Suppressor macrophage (primary cell): ENCODE data around the gene AGPAT4.

ENCODE experiments used
- DNase-seq, 4 experiments: peaks; one replicate each; pipeline ENCODE4 v3.0.0-alpha.2; 2020 to 2022

The AGPAT4 gene

GRCh38 chr6:161281092-161281491 lies 7.2 kb upstream of the AGPAT4 start:
- DNase-seq = no peak

GRCh38 chr6:161279677-161280415 lies 6.0 kb upstream of the AGPAT4 start:
- no peak for DNase-seq

DNA sequence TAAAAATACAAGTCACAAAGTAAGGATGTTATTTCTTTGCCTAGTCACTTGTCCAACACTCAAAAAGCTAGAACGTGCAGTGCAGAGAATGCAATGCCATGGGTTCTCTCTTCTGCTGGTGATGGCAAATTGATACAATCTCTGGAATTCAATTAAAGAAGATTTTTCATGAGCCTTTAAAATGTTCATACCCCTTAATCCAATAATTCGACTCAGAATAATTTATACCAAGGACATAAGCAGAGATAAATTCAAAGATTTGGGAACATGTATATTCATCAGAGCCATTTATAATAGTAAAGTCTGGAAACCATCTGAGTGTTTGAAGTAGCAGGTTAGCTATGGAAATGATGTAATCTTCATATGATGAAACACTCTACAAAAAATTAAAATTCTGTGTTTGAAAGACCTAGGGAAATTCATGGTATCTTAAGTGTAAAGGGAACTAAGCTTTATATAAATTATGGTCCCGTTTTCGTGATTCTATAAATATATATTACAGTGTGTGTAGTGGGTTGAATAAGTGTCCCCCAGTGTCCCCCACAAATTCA lies 2.8 kb upstream of the AGPAT4 start:
- DNase-seq = no peak

GRCh38 chr6:161274898-161275297 lies 1.0 kb upstream of the AGPAT4 start:
- no peak for DNase-seq

- DNase-seq = no peak
Observed at GRCh38 chr6:161274488-161274858, 612 bp upstream of the AGPAT4 start.

DNA sequence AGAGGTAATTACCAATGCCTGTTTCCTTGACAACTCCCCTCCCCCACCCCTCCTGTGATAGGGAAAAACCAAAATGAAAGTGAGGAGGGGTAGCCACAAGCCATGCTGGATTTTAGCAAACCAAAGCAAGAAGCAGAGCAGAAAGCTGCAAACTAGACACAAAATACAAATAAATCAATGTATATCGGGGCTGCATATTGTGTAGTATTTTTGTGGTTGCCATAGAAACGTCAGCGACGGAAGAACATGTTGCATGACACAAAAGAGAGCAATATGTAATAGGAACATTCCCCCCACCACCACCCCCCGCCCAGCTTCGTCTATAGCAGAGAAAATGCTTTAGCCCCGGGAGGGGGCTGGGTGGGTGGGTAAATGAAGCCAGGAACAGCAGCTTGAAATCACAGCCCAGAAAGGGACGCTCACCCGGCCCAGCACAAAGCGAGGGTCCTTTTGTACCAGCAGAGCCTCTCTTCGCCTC lies 548 bp downstream of the AGPAT4 start:
- DNase-seq = peak; percentile 31 to 64 (median 54)

DNA sequence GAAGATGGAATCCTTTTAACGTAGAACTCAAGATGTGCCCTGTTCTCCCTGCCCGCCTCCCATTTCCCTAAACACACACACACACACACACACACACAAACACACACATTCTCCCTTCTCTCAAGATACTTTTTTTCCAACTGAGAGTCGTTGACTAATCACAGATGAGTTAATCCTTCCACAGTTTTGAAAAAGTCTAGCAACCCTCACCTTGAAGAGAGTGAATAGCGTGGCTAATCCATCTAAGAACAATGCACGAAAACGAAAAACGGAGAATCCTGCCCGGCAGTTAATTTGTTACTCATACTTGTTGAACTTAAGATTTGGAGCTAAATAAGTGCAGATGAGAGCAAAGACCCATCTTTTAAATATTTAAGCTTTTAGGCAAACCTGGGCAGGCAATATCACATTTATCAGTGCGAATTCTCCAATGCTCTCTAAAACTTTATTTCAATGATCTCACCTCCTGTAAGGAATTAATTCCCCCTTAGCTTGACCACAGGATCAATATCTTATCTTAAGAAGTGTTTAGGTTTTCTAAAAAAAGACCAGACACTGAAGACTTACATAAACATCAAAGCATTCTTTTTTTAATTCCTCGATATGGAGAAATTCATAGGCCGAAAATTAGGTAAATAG lies 1.1 kb downstream of the AGPAT4 start:
- DNase-seq = peak in 1 of 4 experiments; percentile 11

DNA sequence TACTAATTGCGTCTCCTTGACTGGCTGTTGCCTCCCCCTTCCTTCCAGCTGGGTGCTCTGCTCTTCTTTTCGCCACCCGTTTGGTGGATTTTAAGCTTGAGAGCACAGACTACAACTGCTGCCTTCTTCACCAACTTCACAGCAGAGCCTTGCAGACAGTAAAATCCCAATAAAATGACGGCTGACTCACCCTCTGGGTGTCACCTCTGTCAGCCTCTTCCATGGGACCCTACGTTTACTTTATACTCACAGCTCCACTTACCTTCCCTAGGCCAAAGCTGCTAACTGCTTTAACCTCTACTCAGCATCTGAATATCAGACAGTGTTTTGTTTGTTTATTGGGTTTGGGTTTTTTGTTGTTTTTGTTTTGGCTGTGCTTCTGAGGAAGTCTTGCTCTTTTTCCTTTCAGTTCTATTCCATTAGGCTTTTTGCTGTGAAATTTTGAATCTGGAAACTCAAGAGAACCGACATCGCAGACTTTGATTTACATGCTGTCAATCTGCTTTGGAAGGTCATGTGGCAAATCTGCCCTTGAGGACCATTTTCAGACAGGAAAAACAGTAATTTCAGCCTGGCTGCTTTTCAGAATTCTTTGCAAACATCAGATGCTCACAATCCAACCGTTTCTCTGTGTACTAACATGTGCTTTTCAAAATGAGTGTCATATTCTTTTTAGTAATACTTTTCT lies 2.4 kb downstream of the AGPAT4 start:
- no peak for DNase-seq

DNA sequence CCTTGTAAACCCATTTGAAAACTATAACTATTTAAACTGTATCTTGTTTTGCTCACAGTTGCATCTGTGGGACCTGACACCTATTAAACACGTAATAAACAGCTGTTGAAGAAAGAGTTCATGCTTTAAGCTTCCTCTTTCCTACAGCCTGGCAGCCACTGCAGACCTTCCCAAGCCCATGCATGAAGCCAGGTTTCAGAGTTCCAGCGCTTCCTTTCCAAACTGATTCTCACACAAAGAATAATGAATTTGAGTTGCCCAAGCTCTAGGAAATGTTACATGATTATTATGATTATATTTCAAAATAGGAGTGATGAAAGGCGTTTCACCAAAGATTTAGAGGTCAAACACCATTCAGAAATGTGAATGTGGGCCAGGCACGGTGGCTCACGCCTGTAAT lies 3.7 kb downstream of the AGPAT4 start:
- DNase-seq = peak in 3 of 4 experiments; percentile 32 to 54 (median 36)

DNA sequence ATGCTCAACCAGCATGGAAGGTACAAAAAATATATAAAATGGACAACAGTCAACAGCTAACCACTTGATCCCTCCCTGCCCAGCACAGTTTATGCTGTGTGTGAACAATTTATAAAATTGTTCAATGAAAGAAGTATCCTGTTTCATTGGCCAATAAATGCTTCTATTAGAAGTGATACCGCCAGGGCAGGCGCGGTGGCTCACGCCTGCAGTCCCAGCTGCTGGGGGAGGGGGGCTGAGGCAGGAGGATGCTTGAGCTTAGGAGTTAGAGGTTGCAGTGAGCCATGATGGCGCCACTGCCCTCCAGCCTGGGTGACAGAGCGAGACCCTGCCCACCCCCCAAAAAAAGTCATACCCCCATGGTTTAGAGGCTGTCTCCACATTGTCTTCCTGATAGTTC lies 4.6 kb downstream of the AGPAT4 start:
- DNase-seq = no peak

- DNase-seq = peak; percentile 51 to 78 (median 60)
Observed at GRCh38 chr6:161268531-161269210, 5.2 kb downstream of the AGPAT4 start.

DNA sequence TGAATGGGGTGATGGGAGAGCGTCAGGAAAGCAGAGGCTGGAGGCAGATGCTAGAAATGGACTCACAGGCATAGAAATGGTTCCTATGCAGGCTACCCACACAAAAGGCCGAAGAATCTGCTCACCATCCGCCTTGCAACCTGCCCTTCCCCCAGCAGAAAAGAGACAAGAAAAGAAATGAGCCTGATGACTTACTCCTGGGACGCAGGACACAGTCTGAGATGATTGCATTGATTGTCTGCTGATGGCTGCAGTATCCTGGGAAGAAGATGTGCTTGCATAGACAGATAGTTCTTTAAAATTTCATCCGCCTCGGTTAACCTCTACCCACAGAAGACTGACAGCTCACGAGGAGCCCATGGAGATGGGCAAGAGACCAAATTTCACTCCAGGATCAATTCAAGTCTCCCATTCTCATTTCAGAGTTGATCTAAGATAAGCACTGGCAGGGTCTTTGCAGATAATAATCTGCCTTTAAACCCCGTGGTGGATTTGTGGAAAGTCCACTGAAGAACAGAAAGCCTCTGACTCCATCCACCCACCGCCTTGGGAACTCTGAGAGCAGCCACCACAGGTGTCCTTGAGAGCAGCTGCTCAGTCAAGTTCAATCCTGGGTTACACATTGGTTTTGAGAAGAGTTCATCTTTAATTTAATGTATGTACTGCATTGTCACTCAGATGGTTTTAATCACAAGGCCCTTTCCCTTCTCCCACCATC lies 7.2 kb downstream of the AGPAT4 start:
- DNase-seq = peak in 1 of 4 experiments; percentile 31

- DNase-seq = no peak
Observed at GRCh38 chr6:161265975-161266374, 7.9 kb downstream of the AGPAT4 start.

GRCh38 chr6:161265554-161265953 lies 8.3 kb downstream of the AGPAT4 start:
- DNase-seq = no peak

DNA sequence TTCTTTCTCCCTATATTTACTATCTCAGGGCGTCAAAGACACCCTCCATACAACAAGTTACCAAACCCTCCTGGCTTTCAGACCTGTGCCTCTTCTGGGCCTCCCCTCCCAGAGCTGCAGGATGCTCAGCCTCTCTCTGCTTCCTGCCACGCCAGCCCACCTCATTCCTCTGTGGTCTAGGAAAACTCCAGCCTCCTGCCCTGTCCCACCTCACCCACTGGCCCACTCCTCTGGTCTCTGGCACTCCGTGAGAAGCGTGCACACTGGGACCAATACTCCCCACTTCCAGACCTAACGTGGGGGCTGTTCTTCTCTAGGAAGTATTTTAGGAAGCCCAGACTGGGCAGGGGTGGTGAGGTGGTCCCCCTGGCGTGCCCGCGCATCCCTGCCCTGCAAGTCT lies 9.7 kb downstream of the AGPAT4 start:
- no peak for DNase-seq

GRCh38 chr6:161261816-161262215 lies 12.0 kb downstream of the AGPAT4 start:
- DNase-seq = no peak

DNA sequence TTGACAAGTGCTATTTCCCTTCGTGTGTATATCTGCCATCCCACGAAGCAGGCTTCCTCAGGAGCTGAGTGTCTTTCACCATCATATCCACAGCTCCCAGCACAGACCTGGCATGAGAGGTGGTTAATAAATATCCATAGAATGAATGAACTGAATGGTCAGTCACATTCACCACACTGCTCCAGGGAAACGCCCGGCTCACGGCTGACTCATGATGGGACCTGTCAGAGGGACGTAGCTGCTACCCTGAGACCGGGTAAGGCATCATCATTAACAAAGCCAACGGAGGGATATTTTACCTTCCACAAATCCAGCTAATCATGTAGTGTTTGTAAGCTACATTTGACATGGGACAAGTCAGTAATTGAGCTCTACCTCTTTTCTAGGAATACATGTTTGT lies 12.5 kb downstream of the AGPAT4 start:
- DNase-seq = no peak

- no peak for DNase-seq
Observed at GRCh38 chr6:161259302-161259701, 14.6 kb downstream of the AGPAT4 start.

- DNase-seq = no peak
Observed at GRCh38 chr6:161257793-161258457, 15.9 kb downstream of the AGPAT4 start.

- no peak for DNase-seq
Observed at GRCh38 chr6:161256407-161256806, 17.5 kb downstream of the AGPAT4 start.

DNA sequence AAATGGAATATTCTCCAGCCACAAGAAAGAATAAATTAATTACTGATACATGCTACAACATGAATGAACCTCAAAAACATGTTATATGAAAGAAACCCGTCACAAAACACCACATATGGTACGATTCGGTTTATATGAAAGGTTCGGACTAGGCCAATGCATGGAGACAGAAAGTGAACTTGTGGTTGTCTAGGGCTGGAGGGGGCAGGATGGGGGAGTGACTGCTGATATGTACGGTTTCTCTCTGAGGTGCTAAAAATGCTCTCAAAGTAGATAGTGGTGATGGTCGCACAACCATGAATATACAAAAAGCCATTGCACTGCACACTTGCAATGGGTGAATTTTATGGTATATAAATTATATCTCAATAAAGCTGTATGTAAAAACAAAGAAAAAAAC lies 18.3 kb downstream of the AGPAT4 start:
- no peak for DNase-seq
